GM12878 (cell line): ENCODE data around the gene TDP2. TPM values are rescaled to one million over a fixed set of nuclear protein-coding genes. Genes with fewer than 3 reads are reported as not detected.
"Not testable (repeated sequence)": the region's sequence is repeated elsewhere in the genome, so short reads cannot be mapped to it uniquely, and the experiment has no call there.

Source experiments
- ATAC-seq: fragments of 200-7000 bp; cut with Tn5 transposase; 3 replicates; pipeline ENCODE4 v1.9.1; 2020; ENCODE audit warnings: mild to moderate bottlenecking, moderate library complexity
- BruUV-seq: library from RNA; stranded (reverse); fragments of 400-500 nt; replicated peaks from 2 replicates; lab custom pipeline; 2021; lab: Mats Ljungman, UMichigan
- CTCF ChIA-PET: fragments of 300-600 bp; sonication (Branson Sonifier 250); formaldehyde crosslinking; extraction: SDS; loops from one replicate; lab custom pipeline; 2021; ENCODE audit warnings: inconsistent platforms; lab: Yijun Ruan, JAX
- POLR2A ChIA-PET: fragments of 350-600 bp; formaldehyde crosslinking; extraction: SDS; loops from one replicate; lab custom pipeline; 2021; ENCODE audit warnings: inconsistent platforms; lab: Charles Lee
- RAD21 ChIA-PET: fragments of 300-600 bp; sonication (Branson Sonifier 250); formaldehyde crosslinking; loops from one replicate; lab custom pipeline; 2023; ENCODE audit warnings: antibody characterized with exemption; ENCODE audit not compliant: unreplicated experiment; lab: Charles Lee
- SMC1A ChIA-PET: fragments of 300-600 bp; sonication (Branson Sonifier 250); formaldehyde crosslinking; loops from one replicate; lab custom pipeline; 2023; ENCODE audit not compliant: unreplicated experiment, uncharacterized antibody; lab: Charles Lee
- DNase-seq: peaks from one replicate; pipeline ENCODE4 v3.0.0-alpha.2; 2011; ENCODE audit warnings: low read depth, low spot score
- FAIRE-seq: peaks from 3 replicates; lab custom pipeline; 2011; peaks lifted over from hg19 to GRCh38; lab: Jason Lieb, UNC
- H2AFZ ChIP-seq: 2 replicates; pipeline ENCODE4 v1.6.0; 2011; ENCODE audit warnings: low read depth, low read length, control low read depth; ENCODE audit not compliant: control insufficient read depth
- H3K27ac ChIP-seq: 2 replicates; pipeline ENCODE4 v1.5.1; 2011; ENCODE audit warnings: control low read depth; ENCODE audit not compliant: control insufficient read depth, insufficient read depth
- H3K27me3 ChIP-seq, 2 experiments: replicated peaks in 1 of 2; 2 replicates each; pipeline versions ENCODE4 v1.6.0 to v1.6.1; 2011; ENCODE audit warnings: low read length in 1 of 2; ENCODE audit not compliant: control insufficient read depth in 2 of 2, insufficient read depth in 2 of 2
- H3K36me3 ChIP-seq, 2 experiments: 2 replicates each; pipeline ENCODE4 v1.5.1; 2011; ENCODE audit warnings: low read length in 1 of 2; ENCODE audit not compliant: control insufficient read depth in 2 of 2, insufficient read depth in 2 of 2
- H3K4me1 ChIP-seq: 2 replicates; pipeline ENCODE4 v1.6.1; 2011; ENCODE audit warnings: mild to moderate bottlenecking, low read length, moderate library complexity, mixed read lengths; ENCODE audit not compliant: control insufficient read depth, insufficient read depth
- H3K4me2 ChIP-seq: 2 replicates; pipeline ENCODE4 v1.6.0; 2011; ENCODE audit warnings: control low read depth; ENCODE audit not compliant: control insufficient read depth, insufficient read depth
- H3K4me3 ChIP-seq: fragments of 200-600 bp; sonication (generic); 2 replicates; pipeline ENCODE4 v1.5.1; 2016
- H3K79me2 ChIP-seq: 2 replicates; pipeline ENCODE4 v1.6.0; 2011; ENCODE audit warnings: low read length; ENCODE audit not compliant: control insufficient read depth, insufficient read depth
- H3K9ac ChIP-seq: 2 replicates; pipeline ENCODE4 v1.8.0; 2011; ENCODE audit warnings: low read length, control low read depth, mixed read lengths; ENCODE audit not compliant: control insufficient read depth, insufficient read depth
- H3K9me3 ChIP-seq: replicated peaks from 3 replicates; pipeline ENCODE4 v1.5.1; 2011; ENCODE audit warnings: mild to moderate bottlenecking, low read length; ENCODE audit not compliant: control insufficient read depth, insufficient read depth
- H4K20me1 ChIP-seq: 2 replicates; pipeline ENCODE4 v1.6.0; 2011; ENCODE audit not compliant: control insufficient read depth, insufficient read depth
- MYC ChIP-seq: IDR thresholded peaks from 2 replicates; pipeline ENCODE4 v1.6.1; 2011; ENCODE audit warnings: mild to moderate bottlenecking, low read length, moderate library complexity, inconsistent platforms; ENCODE audit not compliant: insufficient read depth, insufficient replicate concordance, insufficient read length, severe bottlenecking
- SUPT20H ChIP-seq: IDR thresholded peaks from 2 replicates; pipeline ENCODE4 v1.6.1; 2011; ENCODE audit warnings: low read depth, mild to moderate bottlenecking, low read length, moderate library complexity, borderline replicate concordance; ENCODE audit not compliant: control insufficient read depth
- TBL1XR1 ChIP-seq: IDR thresholded peaks from 2 replicates; pipeline ENCODE4 v1.6.1; 2012; ENCODE audit warnings: low read depth, low read length, improper control_type of control experiment
- WGBS: methylation state at CpG from one replicate; pipeline ENCODE4 v1.1.6; 2016; ENCODE audit warnings: low lambda C conversion rate; ENCODE audit not compliant: insufficient replicate concordance, insufficient coverage; ENCODE audit errors: missing lambda C conversion rate; 5-methylcytosine and 5-hydroxymethylcytosine counted together
- in situ Hi-C: fragments of 300-500 bp; cut with MboI; formaldehyde crosslinking; loops from 9 replicates; pipeline ENCODE4 v1.14.3; 2018; ENCODE audit warnings: mixed read lengths
- intact Hi-C: fragments of 100-400 bp; cut with micrococcal nuclease; formaldehyde crosslinking; loops from one replicate; pipeline ENCODE4 v1.14.2; 2022; ENCODE audit not compliant: unreplicated experiment
- polyA plus RNA-seq, 11 experiments: library from polyadenylated mRNA; depleted of rRNA in 4 of 11; unstranded in 6 of 11; stranded (reverse) in 5 of 11; fragments of >200 nt; fragmentation: Nextera tagmentation in 4 of 11; fragmentation: Illumina TruSeq in 1 of 11; extraction: Ambion mirVana in 4 of 11; extraction: Trizol in 1 of 11; gene quantifications; 1 replicate in 1 of 11; 2 replicates in 10 of 11; pipeline versions ENCODE4 v1.2.1 to v1.2.3, GENCODE V29; 2011 to 2016; ENCODE audit warnings: inconsistent platforms in 2 of 11, missing spikeins in 2 of 11, low read depth in 1 of 11
- total RNA-seq, 4 experiments: library from RNA; depleted of rRNA in 3 of 4; stranded (reverse); fragments of >200 nt in 3 of 4; fragmentation: Illumina TruSeq in 1 of 4; extraction: Trizol in 1 of 4; gene quantifications; 2 replicates each; pipeline versions ENCODE4 v1.2.1 to v1.2.3, GENCODE V29; 2013 to 2021
- TF ChIP-seq, protein P1 (sequence below): IDR thresholded peaks from 2 replicates; pipeline ENCODE4 v1.6.1; 2011; ENCODE audit warnings: low read depth, low read length, improper control_type of control experiment, borderline replicate concordance
- TF ChIP-seq, protein P2 (sequence below): fragments of 450-650 bp; IDR thresholded peaks from 2 replicates; pipeline ENCODE4 v1.6.1; 2017; ENCODE audit warnings: borderline replicate concordance

TDP2 gene
- total and polyA plus RNA-seq, 10 of the 15 experiments (the other 5 are each of a cell fraction or from before 2014, with no cell fraction given) = 24.4 to 53.3 (median 38.8) TPM

- in situ Hi-C loops = loop anchor here (5.0 kb wide), 1 partner anchor 48 kb away; no protein-coding TSS in a partner anchor
- FAIRE-seq, intact Hi-C loops, H3K9ac ChIP-seq, H3K36me3 ChIP-seq, POLR2A ChIA-PET, H3K4me1 ChIP-seq, H3K4me2 ChIP-seq, H3K79me2 ChIP-seq, H2AFZ ChIP-seq, DNase-seq, H3K9me3 ChIP-seq, H3K4me3 ChIP-seq, SMC1A ChIA-PET, H4K20me1 ChIP-seq, BruUV-seq, H3K27ac ChIP-seq, H3K27me3 ChIP-seq, ATAC-seq: not testable (repeated sequence)
- ChIA-PET CTCF (interaction anchor here (2.0 kb wide), 1 partner anchor 60 kb away, joined by 6 read pairs; no protein-coding TSS in a partner anchor), RAD21 (interaction anchor here (0.9 kb wide), 1 partner anchor 60 kb away, joined by 3 read pairs; no protein-coding TSS in a partner anchor)
- 69% methylated on average over 5 of the region's 5 CpGs for WGBS
These were observed 26.1 kb downstream of the TDP2 start for GRCh38 chr6:24640631-24641030.

- ATAC-seq = no peak
- no peak overlapping the region for H3K4me3 ChIP-seq
- TF ChIP-seq, protein P1, sequence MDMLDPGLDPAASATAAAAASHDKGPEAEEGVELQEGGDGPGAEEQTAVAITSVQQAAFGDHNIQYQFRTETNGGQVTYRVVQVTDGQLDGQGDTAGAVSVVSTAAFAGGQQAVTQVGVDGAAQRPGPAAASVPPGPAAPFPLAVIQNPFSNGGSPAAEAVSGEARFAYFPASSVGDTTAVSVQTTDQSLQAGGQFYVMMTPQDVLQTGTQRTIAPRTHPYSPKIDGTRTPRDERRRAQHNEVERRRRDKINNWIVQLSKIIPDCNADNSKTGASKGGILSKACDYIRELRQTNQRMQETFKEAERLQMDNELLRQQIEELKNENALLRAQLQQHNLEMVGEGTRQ = no peak
- TF ChIP-seq TBL1XR1 = no peak
- no peak for TF ChIP-seq MYC
- TF ChIP-seq SUPT20H = no peak
- TF ChIP-seq, protein P2, sequence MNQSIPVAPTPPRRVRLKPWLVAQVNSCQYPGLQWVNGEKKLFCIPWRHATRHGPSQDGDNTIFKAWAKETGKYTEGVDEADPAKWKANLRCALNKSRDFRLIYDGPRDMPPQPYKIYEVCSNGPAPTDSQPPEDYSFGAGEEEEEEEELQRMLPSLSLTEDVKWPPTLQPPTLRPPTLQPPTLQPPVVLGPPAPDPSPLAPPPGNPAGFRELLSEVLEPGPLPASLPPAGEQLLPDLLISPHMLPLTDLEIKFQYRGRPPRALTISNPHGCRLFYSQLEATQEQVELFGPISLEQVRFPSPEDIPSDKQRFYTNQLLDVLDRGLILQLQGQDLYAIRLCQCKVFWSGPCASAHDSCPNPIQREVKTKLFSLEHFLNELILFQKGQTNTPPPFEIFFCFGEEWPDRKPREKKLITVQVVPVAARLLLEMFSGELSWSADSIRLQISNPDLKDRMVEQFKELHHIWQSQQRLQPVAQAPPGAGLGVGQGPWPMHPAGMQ = no peak
- H3K27ac ChIP-seq = no peak overlapping the region
- ChIA-PET RAD21 (interaction anchor here (0.9 kb wide), 1 partner anchor 59 kb away, joined by 3 read pairs; no protein-coding TSS in a partner anchor), POLR2A (no interaction called here), CTCF (interaction anchor here (2.0 kb wide), 1 partner anchor 59 kb away, joined by 6 read pairs; no protein-coding TSS in a partner anchor), SMC1A (no interaction called here)
- no peaks in the 10 kb centered on the region for H3K27me3 ChIP-seq
- H3K9me3 ChIP-seq = no peaks in the 10 kb centered on the region; the same call in 2 of the 3 replicates
- in situ Hi-C loops (loop anchor here (5.0 kb wide), 1 partner anchor 48 kb away; no protein-coding TSS in a partner anchor), intact Hi-C loops (no loop called here)
- no peaks in the 10 kb centered on the region for H3K36me3 ChIP-seq
- BruUV-seq = no TSS peak
- FAIRE-seq = no peak
- H3K4me2 ChIP-seq = no peak overlapping the region
- H3K4me1 ChIP-seq = no peaks in the 10 kb centered on the region
- no peak overlapping the region for H2AFZ ChIP-seq
- no peaks in the 10 kb centered on the region for H4K20me1 ChIP-seq
- 100% methylated on average over 1 of the region's 1 CpG for WGBS
- H3K79me2 ChIP-seq = no peaks in the 10 kb centered on the region
- no peak overlapping the region for H3K9ac ChIP-seq
- no peak for DNase-seq
These were observed 26.5 kb downstream of the TDP2 start for GRCh38 chr6:24640166-24640565.
